ENCODE measurements around the gene MT1A.

DNA sequence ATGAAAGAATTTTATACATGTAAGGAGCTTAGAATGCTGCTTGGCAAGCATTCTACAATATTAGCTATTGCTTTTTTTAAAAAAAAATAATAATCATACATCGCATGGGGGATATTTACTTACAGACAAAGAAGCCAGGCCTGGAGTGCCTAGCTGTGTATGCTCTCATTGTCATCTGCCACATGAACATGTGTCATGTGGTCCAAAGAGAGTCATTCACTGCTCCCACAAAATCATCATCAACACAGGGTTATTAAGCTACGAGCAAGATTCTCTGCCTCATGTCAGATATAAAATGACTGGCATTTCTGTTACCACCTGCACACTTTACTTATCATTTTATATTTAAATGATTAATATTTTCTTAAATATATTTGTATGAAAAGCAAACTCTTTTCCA is 14.8 kb upstream of the MT1A start:
- TF ChIP-seq POLR2AphosphoS5 (IDR thresholded peaks at IDR 0.05; ENCODE audit: low read depth, low read length) (no peak), FOXM1 (IDR thresholded peaks at IDR 0.05; ENCODE audit: low read depth) (no peak), RCOR1 (IDR thresholded peaks at IDR 0.05; ENCODE audit: low read length) (no peak), NRF1 (IDR thresholded peaks at IDR 0.05; ENCODE audit: low read depth, low read length) (no peak), RFX5 (IDR thresholded peaks at IDR 0.05; ENCODE audit: low read length) (no peak), NFIC (IDR thresholded peaks at IDR 0.05; ENCODE audit: borderline replicate concordance) (no peak), JUND (IDR thresholded peaks at IDR 0.05) (no peak), ELF1 (IDR thresholded peaks at IDR 0.05) (no peak), EP300 (IDR thresholded peaks at IDR 0.05; ENCODE audit: borderline replicate concordance in 1 of 2, low read depth in 1 of 2, low read length in 1 of 2) (no peak), FOSL2 (IDR thresholded peaks at IDR 0.05; ENCODE audit: borderline replicate concordance, low read depth) (no peak)
- TF ChIP-seq, protein P1, sequence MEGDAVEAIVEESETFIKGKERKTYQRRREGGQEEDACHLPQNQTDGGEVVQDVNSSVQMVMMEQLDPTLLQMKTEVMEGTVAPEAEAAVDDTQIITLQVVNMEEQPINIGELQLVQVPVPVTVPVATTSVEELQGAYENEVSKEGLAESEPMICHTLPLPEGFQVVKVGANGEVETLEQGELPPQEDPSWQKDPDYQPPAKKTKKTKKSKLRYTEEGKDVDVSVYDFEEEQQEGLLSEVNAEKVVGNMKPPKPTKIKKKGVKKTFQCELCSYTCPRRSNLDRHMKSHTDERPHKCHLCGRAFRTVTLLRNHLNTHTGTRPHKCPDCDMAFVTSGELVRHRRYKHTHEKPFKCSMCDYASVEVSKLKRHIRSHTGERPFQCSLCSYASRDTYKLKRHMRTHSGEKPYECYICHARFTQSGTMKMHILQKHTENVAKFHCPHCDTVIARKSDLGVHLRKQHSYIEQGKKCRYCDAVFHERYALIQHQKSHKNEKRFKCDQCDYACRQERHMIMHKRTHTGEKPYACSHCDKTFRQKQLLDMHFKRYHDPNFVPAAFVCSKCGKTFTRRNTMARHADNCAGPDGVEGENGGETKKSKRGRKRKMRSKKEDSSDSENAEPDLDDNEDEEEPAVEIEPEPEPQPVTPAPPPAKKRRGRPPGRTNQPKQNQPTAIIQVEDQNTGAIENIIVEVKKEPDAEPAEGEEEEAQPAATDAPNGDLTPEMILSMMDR (IDR thresholded peaks at IDR 0.05), result no peak
- TF ChIP-seq, protein P2, sequence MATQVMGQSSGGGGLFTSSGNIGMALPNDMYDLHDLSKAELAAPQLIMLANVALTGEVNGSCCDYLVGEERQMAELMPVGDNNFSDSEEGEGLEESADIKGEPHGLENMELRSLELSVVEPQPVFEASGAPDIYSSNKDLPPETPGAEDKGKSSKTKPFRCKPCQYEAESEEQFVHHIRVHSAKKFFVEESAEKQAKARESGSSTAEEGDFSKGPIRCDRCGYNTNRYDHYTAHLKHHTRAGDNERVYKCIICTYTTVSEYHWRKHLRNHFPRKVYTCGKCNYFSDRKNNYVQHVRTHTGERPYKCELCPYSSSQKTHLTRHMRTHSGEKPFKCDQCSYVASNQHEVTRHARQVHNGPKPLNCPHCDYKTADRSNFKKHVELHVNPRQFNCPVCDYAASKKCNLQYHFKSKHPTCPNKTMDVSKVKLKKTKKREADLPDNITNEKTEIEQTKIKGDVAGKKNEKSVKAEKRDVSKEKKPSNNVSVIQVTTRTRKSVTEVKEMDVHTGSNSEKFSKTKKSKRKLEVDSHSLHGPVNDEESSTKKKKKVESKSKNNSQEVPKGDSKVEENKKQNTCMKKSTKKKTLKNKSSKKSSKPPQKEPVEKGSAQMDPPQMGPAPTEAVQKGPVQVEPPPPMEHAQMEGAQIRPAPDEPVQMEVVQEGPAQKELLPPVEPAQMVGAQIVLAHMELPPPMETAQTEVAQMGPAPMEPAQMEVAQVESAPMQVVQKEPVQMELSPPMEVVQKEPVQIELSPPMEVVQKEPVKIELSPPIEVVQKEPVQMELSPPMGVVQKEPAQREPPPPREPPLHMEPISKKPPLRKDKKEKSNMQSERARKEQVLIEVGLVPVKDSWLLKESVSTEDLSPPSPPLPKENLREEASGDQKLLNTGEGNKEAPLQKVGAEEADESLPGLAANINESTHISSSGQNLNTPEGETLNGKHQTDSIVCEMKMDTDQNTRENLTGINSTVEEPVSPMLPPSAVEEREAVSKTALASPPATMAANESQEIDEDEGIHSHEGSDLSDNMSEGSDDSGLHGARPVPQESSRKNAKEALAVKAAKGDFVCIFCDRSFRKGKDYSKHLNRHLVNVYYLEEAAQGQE (IDR thresholded peaks at IDR 0.05; ENCODE audit: low read depth, low read length), result no peak
- TF ChIP-seq, protein P3, sequence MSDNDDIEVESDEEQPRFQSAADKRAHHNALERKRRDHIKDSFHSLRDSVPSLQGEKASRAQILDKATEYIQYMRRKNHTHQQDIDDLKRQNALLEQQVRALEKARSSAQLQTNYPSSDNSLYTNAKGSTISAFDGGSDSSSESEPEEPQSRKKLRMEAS (IDR thresholded peaks at IDR 0.05; ENCODE audit: low read depth), result no peak
- TF ChIP-seq, protein P4, sequence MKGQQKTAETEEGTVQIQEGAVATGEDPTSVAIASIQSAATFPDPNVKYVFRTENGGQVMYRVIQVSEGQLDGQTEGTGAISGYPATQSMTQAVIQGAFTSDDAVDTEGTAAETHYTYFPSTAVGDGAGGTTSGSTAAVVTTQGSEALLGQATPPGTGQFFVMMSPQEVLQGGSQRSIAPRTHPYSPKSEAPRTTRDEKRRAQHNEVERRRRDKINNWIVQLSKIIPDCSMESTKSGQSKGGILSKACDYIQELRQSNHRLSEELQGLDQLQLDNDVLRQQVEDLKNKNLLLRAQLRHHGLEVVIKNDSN (IDR thresholded peaks at IDR 0.05; ENCODE audit: borderline replicate concordance, low read depth), result no peak

All from SK-N-SH (cell line).